GM18508 (cell line): Measurements from ENCODE around the gene SIK2.
"Not testable (repeated sequence)": the region's sequence is repeated elsewhere in the genome, so short reads cannot be mapped to it uniquely, and the experiment has no call there.

Source experiments
- ATAC-seq: cut with Tn5 transposase; IDR thresholded peaks from one replicate; pipeline ENCODE4 v1.9.1; 2021; ENCODE audit warnings: moderate number of reproducible peaks; ENCODE audit not compliant: insufficient read depth, unreplicated experiment

The SIK2 gene

DNA sequence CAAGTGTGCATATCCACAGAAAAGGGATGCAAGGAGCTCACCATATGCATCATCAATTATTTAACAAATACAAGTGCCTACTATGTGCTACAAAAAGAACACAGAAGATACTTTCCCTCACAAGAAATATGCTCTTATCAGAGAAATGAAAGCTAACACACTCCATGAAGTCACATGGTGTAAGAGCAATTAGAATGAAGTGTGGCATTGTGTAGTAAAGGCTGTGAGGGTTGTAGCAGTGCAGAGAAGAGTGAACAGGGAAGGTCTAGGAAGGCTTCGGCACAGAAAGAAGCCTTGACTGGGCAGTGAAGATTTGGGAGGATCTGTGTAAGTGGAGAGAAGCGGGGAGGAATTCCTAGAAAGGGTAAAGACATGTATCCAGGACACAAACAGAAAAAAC is 141.5 kb downstream of the SIK2 start:
- ATAC-seq, result no peak

- no peak for ATAC-seq
Observed at GRCh38 chr11:111745719-111746504, 143.7 kb downstream of the SIK2 start.

DNA sequence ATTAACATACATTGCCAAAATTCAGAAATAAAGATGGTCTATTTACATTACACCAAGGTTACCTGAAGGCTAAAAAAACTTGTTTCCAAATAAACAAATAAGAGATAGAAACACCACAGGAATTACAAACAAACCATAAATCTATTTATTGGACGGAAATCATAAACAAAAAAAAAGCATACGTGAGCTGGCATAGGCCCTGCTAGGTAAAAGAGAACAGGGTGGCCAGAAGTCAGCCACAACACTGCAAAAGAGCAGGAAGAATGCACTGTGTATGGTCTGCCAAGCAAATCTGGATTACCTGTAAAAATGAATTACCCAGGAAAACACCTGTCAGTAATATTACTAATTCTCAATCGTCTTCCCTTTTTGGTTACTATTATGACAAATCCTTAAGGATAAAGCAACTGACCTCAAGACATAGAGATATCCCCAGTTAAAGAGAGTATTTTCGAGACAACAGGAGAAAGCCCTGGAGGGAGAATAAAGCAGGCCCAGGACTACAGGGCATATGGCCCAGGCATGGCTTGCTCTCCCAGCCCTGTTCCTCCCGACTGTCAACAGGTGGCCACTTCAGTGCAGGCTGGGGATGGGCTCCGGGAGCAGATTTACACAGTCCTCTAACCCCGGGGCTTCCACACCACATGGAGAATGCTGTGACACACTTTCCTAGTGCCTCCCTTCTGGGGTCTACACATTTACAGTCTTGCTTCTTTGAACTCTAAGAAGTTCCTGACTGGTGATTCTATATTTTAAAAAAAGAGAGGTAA is 146.0 kb downstream of the SIK2 start:
- no peak for ATAC-seq

DNA sequence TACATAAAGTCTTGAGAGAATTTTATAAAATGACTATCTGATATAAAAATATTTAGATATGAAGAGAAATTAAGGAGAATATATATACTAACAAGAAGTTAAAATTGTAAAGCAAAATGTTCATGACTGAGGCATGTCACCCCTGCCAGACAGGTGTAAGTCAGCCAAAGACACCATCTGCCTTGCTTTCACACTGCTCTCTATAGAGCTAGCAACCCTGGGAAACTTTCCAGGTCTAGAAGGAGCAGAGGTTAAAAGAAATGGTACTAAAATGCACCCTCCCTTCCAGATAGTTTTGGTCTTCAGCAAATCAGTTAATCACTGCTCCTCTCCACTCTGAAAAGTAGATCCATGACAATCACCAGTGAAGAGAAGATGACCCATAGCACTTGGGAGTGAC is 147.4 kb downstream of the SIK2 start:
- no peak for ATAC-seq

DNA sequence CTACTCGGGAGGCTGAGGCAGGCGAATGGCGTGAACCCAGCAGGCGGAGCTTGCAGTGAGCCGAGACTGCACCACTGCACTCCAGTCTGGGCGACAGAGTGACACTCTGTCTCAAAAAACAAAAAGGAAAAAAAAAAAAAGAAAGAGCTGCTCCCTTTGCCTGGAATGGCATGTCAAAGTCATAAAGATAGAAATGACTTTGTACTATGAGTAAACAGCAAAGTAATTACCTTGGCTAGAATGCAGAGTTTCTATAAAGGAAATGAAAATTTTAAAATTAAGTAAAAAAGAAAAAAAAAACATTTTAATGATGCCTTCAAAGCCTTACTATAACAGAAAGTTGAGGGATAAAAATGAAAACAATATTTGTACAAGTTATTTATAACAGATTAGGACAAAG is 153.8 kb downstream of the SIK2 start:
- no peak for ATAC-seq

- ATAC-seq, result no peak
Observed at GRCh38 chr11:111759376-111759775, 157.1 kb downstream of the SIK2 start.

GRCh38 chr11:111759778-111760407 is 157.6 kb downstream of the SIK2 start:
- no peak for ATAC-seq

DNA sequence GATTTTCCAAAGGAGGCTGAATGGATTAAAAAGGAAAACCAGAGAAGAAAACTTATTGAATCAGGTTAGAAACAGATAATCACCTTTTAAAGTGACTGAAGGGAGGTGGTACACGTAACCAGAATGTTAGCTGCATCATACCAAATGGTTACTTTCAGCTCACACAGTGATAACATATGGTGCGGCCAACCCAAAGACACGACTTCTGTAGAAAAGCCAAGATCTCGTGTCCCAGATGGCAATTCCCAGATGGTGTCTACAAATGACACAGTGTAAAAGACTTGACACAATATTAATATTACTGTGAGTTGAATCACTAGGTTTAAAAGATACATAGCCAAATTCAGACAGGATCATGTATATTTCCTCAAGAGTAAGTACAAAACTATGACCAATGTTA is 158.8 kb downstream of the SIK2 start:
- ATAC-seq, result no peak

DNA sequence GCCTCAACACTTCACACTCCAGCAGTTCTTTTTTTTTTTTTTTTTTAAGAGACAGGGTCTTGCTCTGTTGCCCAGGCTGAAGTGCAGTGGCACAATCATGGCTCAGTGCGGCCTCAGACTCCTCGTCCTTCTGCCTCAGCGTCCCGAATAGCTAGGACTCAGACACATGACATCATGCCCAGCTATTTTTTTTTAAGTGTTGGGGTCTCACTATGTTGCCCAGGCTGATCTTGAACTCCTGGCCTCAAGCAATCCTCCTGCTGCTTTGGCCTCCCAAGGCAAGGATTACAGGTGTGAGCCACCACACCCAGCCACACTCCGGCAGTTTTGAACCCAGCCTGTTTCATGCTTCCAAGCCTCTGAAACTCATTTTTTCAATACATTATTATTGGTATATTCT is 160.3 kb downstream of the SIK2 start:
- no peak for ATAC-seq

- ATAC-seq, result no peak
Observed at GRCh38 chr11:111762981-111763643, 160.9 kb downstream of the SIK2 start.

GRCh38 chr11:111764621-111765020 is 162.4 kb downstream of the SIK2 start:
- ATAC-seq, result no peak

GRCh38 chr11:111765320-111765983 is 163.2 kb downstream of the SIK2 start:
- peak; percentile 7 for ATAC-seq

DNA sequence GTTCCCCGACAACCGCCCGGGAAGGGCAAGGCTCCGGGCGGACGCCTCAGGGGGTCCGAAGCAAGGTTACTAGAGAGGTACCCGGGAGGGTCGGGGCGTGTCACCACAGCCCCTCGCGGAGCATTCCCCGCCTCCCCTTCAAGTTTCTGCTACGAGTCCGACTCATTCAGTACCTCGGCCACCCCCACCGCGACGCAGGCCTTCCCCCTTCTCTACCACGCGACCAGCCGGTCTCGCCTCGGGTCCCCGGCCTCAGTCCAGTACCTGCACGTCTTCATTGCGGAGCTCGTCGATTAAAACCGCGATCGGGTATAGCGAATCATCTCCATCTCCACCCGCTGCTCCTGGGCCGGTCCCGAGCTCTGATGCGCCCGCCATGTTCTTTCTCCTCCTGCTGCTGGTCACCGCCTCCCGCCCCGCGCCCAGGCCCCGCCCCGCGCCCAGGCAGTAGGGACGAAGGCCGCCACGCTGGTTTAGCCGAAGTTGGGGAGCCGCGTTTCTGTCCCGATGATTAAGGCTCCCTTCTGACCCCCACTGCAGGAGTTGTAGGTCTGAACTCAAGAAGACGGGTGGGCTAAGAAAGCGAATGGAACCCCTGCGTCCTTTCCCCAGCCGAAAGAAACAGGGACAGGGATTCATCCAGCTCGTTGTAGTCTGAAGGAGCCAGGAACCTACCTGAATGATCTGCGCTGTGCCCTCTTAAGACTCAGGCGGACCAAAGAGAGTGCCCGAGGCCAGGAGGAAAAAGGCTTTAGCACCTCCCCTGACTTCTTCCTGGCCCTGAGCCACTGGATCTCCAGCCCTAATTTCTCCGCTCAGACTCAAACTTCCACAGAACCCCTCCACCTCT is 164.0 kb downstream of the SIK2 start, which contains the start of gene PPP2R1B:
Gene PPP2R1B, minus strand, starts transcription at position 406 of the 850 bp plus-strand sequence. Its CDS starts 28 bp downstream, at position 378.
- peak; percentile 40 for ATAC-seq

- ATAC-seq, result no peak
Observed at GRCh38 chr11:111766834-111767142, 164.5 kb downstream of the SIK2 start.

GRCh38 chr11:111770581-111771134 is 168.4 kb downstream of the SIK2 start:
- ATAC-seq, result no peak

- ATAC-seq, result not testable (repeated sequence)
Observed at GRCh38 chr11:111771205-111771604, 169.0 kb downstream of the SIK2 start.

DNA sequence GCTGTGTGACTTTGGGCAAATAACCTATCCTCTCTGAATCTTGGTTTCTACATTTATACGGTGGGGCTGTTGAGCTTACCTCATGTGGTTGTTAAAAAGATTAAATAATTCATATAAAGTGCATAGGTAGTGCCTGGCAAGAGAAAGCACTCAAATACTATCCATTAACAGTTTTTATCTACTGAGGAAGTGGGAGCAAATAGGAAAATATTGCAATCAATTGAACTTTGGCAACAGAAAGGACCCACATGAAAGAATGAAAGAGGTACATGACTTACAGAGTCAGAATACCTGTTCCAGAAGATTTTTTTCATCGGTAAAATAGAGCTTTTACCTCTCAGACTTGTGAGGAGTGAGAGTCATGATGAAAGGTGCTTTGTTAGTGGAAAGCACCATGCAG is 170.3 kb downstream of the SIK2 start:
- ATAC-seq, result no peak

GRCh38 chr11:111774955-111775710 is 172.9 kb downstream of the SIK2 start:
- no peak for ATAC-seq
